ENCODE measurements around the gene EIF3D.
"Not testable (repeated sequence)": the region's sequence is repeated elsewhere in the genome, so short reads cannot be mapped to it uniquely, and the experiment has no call there.

EIF3D gene

DNA sequence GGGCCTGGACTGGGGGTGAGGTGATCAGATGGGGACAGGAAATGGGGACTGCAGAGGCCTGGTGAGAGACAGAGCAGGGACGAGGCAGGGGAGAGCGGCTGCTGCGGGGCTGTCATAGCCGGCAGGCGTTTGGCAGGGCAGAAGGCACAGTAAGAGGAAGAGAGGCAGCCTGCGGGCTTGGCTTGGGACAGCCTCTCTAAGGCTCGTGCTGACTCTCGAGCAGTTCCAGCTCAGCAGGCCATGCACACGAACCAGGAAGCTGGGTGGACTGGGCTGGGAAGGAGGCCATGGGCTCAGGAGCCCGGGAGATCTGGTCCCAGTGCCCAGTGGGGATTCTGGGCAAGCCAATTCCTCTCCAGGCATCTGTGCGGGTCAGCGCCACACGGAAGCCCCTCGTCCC lies 19.6 kb upstream of the EIF3D start:
- no peak for DNase-seq

DNA sequence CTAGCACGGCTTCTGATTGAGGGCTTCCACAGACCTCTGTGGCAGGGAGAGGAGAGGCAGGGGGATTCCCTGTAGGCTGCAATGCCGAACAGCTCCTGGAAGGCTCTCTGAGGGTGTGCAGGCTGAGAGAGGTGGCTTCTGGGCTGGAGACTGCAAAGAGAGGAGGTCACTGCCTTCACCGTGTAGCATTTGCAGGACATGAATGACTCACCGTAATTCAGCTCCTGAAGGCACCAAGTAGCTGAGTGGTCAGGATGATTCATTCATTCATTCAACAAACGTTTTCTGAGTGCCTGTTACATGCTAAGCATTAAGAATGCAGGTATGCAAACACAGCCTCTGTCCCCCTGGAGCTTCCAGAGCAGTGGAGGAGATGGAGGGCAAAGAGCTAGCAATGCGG lies 18.0 kb upstream of the EIF3D start:
- DNase-seq, result no peak

DNA sequence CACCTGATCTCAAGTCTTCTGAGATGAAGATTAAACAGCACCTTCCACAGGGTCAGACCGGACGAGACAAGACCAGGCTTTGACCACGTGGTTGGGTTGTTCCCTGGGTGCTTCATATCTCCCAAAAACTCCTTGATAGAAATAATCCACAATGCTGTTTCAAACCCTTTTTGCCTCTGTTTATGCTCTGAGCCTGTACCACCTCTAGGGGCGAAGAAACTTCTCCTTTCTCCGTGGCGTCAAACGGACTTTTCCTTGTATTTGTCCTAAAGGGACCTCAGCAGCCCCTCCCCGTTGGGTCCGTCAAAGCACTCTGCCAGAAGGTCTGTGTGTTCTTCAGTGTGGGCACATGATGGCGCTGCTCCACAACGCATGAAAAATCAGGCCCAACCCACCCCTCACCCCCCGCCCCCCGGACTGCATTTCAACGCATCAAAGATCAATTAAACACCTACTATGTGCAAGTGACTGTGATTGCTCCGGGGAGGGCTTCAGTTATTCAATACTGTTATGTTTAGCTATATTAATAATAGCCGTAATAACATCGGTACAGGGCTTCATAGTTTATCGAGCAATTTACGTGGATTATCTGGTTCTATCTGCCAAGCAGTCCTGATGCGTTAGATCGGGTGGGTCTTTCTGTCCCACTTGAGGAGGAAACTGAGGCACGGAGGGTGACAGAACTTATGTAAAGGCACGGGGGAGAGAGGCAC lies 17.3 kb upstream of the EIF3D start:
- peak in 1 of 2 experiments; percentile 48 for DNase-seq

- no peak for DNase-seq
Observed at GRCh38 chr22:36544107-36544620, 15.2 kb upstream of the EIF3D start.

DNA sequence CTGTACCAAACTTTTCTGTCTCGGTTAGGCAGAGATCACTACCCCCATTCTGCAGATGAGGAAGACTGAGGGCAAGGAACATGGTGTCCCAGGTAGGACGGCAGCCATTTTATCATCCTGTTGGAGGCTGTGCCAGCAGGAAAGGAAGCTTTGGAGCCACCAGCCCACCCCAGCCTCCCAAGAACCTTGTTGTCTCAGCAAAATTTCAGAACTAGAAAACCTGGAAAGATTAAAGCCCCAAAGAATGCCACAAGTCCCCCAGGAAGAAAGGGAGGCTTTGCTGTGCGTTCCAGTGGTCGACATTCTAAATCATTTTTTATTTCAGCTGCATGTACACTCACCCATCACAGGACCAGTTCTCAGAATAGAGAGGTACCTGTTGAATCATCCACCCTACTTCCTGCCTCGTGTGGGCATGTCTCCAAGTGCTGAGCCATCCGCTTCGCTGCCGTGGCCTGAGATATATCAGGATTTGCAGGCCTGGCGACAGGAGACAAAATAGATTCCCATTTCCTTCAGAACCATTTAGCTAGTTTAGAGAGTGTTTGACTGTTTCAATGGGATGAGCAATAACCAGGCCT lies 13.0 kb upstream of the EIF3D start:
- no peak for DNase-seq

DNA sequence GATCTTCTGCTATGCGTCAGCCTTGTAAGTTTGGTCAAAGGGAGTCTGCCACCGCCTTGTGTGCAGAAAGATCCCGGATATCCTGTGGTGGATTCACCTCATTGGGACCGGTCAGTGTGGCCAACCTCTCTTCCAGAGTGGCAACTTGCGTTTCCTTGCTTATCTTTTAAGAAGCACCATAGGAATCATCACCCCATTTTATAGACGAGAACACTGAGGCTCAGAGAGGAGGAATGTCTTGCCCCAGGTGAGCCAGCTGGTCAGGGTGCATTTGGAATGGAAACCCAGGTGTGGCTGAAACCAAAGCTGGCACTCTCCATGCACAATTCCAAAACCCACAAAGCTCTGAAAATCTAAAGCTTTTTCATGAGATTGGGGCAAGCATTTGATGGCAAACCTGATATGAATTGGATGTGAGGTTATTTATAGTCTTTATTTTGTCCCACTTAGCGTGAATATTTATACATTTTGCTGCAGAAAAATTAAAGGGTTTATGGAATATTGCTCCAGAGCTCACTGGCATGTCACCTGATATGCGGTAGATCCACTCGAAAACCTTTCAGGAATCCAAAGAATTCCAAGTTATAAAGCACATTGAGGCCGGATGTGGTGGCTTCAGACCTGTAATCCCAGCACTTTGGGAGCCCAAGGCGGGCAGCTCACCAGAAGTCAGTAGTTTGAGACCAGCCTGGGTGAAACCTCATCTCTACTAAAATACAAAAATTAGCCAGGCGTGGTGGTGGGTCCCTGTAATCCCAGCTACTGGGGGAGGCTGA lies 12.1 kb upstream of the EIF3D start:
- no peak for DNase-seq

- DNase-seq, result no peak
Observed at GRCh38 chr22:36538529-36538928, 9.6 kb upstream of the EIF3D start.

- DNase-seq, result no peak
Observed at GRCh38 chr22:36536717-36537116, 7.8 kb upstream of the EIF3D start.

DNA sequence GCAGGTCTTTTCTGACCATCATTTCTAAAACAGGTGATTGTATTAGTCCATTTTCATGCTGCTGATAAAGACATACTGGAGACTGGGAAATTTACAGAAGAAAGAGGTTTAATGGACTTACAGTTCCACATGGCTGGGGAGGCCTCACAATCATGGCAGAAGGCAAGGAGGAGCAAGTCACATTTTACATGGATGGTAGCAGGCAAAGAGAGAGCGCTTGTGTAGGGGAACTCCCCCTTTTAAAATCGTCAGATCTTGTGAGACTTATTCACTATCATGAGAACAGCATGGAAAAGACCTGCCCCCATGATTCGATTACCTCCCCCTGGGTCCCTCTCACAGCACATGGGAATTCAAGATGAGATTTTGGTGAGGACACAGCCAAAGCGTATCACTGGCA lies 4.4 kb upstream of the EIF3D start:
- not testable (repeated sequence) for DNase-seq

GRCh38 chr22:36532466-36532865 lies 3.5 kb upstream of the EIF3D start:
- DNase-seq, result no peak

GRCh38 chr22:36528341-36528740 lies 625 bp downstream of the EIF3D start:
- no peak for DNase-seq

DNA sequence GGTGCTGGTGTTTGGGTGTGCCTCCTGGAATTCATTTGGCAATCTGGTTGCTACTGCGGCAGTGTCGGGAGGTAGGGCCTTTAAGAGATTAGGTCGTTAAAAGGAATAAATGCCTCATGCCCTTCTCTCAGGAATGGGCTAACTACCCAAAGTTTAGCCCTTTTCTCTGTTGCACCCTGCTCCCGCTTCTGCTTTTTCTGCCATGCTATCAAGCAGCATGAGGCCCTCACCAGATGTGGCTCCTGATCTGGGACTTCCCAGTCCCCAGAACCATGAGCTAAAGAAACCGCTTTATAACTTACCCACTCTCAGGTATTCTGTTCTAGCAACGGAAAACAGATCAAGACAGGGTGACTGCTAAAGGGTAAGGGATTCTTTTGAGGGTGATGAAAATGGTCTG lies 6.3 kb downstream of the EIF3D start:
- DNase-seq, result no peak

- no peak for DNase-seq
Observed at GRCh38 chr22:36520423-36520822, 8.5 kb downstream of the EIF3D start.

GRCh38 chr22:36519906-36520305 lies 9.1 kb downstream of the EIF3D start:
- not testable (repeated sequence) for DNase-seq

- no peak for DNase-seq
Observed at GRCh38 chr22:36514766-36515165, 14.2 kb downstream of the EIF3D start.

GRCh38 chr22:36512991-36513390 lies 16.0 kb downstream of the EIF3D start:
- DNase-seq, result no peak

DNA sequence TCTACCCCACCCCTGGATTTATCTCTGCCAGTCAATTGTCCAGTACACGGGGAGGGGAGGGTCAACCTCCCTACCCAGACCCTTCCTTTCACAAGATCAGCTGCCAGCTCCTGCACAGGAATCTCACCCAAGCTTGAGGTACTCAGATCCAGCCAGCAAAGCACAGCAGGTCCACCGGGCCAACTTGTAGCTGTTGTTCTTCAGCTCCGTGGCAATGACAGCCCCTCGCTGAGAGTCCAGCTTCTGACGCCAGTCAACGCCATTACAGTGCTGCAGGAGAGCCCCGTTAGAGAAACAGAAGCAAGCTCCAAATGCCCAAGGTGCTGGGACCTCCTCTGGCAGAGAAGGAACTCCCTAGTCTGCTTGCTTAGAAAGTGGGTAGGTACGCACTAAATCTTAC lies 16.6 kb downstream of the EIF3D start:
- DNase-seq, result no peak

DNA sequence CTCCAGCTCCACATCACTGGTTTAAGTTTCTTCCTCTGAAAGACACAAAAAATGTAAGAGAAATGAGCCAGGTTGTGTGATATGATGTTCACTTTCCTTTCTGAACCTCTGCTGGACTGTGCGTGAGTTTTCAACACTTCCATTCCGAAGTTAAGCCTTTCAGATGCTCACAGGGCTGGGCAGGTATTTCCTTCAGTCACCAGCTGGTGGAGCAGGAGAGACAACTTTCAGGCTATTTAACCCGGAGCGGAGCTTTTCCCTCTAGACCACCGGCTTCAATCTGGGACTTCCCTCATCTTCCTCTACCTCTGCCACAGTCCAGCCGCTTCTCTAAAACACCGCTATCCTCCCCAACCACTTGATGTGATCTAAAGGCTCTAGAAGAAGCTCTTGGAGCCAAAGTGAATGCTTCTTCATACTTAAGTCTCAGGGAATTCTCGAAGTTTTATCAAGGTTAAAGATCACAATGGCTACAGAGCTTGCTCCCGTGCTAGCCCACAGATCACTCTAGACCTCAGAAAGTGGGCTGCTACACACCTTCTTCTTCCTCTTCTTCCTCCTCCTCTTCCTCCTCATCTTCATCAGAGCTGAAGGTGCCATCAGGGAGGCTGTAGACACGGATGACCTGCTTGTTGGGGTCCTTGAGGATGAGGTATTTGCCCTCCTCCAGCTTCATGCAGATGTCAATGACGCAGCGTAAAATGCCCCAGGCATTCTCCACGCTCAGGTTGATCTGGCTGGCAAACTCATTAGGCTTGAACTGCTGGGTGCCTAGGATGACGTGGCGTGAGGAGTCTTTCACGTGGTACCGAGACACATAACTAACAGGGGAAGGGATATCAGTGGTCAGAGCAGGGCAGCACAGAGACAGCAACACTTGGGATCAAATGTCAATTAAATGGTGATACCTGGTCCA lies 17.7 kb downstream of the EIF3D start:
- peak in 1 of 2 experiments; percentile 12 for DNase-seq

- DNase-seq, result no peak
Observed at GRCh38 chr22:36510384-36510783, 18.6 kb downstream of the EIF3D start.

DNA sequence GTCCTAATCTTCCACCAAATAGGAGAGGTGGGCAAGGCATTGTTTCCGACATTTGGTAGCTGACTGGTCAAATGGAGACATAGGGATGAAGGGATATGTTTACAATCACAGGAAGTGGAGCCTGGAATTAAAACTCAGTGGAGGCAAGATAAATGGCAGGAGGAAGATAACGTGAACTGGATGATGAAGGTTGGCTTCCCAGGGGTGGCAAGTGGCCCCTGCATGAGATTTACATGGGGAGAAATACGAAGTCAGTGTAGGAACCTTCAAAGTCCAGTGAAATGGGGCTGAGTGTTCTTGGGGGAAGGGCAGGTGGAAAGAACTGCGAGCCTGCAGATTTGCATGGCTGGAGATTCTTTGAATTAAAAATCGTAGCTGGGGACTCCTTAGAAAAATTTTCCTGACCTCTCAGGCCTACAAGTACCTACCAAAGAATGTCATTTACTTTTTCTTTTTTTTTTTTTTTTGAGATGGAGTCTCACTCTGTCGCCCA lies 21.4 kb downstream of the EIF3D start:
- no peak for DNase-seq

GRCh38 chr22:36506637-36507517 lies 22.1 kb downstream of the EIF3D start, which contains the start of gene FOXRED2:
FOXRED2 (minus strand) TSS chr22:36507040; CDS start chr22:36506422, 618 bp downstream.
- DNase-seq, result peak; percentile 84 to 91
